HepG2 (cell line): ENCODE measurements around the gene NOL4L. TPM values are rescaled to one million over a fixed set of nuclear protein-coding genes. Genes with fewer than 3 reads are reported as not detected.

ENCODE experiments used
- ATM ChIP-seq: fragments of 450-650 bp; IDR thresholded peaks from 2 replicates; pipeline ENCODE4 v1.7.1; 2017; ENCODE audit warnings: mild to moderate bottlenecking, borderline replicate concordance
- CEBPB ChIP-seq: IDR thresholded peaks from 2 replicates; pipeline ENCODE4 v1.6.1; 2011; ENCODE audit warnings: low read depth, low read length, improper control_type of control experiment, borderline replicate concordance
- HIC2 ChIP-seq: sonication (generic); formaldehyde crosslinking; IDR thresholded peaks from 2 replicates; pipeline ENCODE4 v1.9.0; 2022; ENCODE audit warnings: low read depth, missing genetic modification reagents
- HNF4A ChIP-seq: sonication (generic); formaldehyde crosslinking; IDR thresholded peaks from 2 replicates; pipeline ENCODE4 v1.4.0; 2020; ENCODE audit warnings: missing genetic modification reagents
- PLSCR1 ChIP-seq: sonication (generic); formaldehyde crosslinking; IDR thresholded peaks from 2 replicates; pipeline ENCODE4 v1.5.0; 2020; ENCODE audit warnings: missing genetic modification reagents, mild to moderate bottlenecking, borderline replicate concordance
- REL ChIP-seq: sonication (generic); formaldehyde crosslinking; conservative IDR thresholded peaks from 2 replicates; pipeline ENCODE4 v1.8.0; 2022; ENCODE audit warnings: mild to moderate bottlenecking, missing genetic modification reagents, moderate library complexity
- RXRB ChIP-seq: IDR thresholded peaks from 2 replicates; pipeline ENCODE4 v1.6.1; 2016; ENCODE audit warnings: borderline replicate concordance, missing genetic modification reagents, missing compliant biosample characterization
- SMC3 ChIP-seq: IDR thresholded peaks from 2 replicates; pipeline ENCODE4 v1.6.1; 2011; ENCODE audit warnings: low read length, improper control_type of control experiment
- SNAPC5 ChIP-seq: sonication (generic); formaldehyde crosslinking; IDR thresholded peaks from 2 replicates; pipeline ENCODE4 v1.8.1; 2023; ENCODE audit warnings: mild to moderate bottlenecking, missing genetic modification reagents, borderline replicate concordance
- THAP8 ChIP-seq: sonication (generic); formaldehyde crosslinking; IDR thresholded peaks from 2 replicates; pipeline ENCODE4 v1.5.1; 2020; ENCODE audit warnings: missing genetic modification reagents, mild to moderate bottlenecking, borderline replicate concordance
- ZBTB44 ChIP-seq: sonication (generic); formaldehyde crosslinking; IDR thresholded peaks from 2 replicates; pipeline ENCODE4 v1.4.0; 2020; ENCODE audit warnings: missing genetic modification reagents
- ZNF350 ChIP-seq: sonication (generic); formaldehyde crosslinking; IDR thresholded peaks from 2 replicates; pipeline ENCODE4 v1.4.0; 2020; ENCODE audit warnings: mild to moderate bottlenecking, low read depth, missing genetic modification reagents, borderline replicate concordance
- ZNF362 ChIP-seq: sonication (generic); formaldehyde crosslinking; IDR thresholded peaks from 2 replicates; pipeline ENCODE4 v1.4.0; 2020; ENCODE audit warnings: missing genetic modification reagents, mild to moderate bottlenecking, borderline replicate concordance
- ZNF382 ChIP-seq: sonication (generic); formaldehyde crosslinking; IDR thresholded peaks from 2 replicates; pipeline ENCODE4 v1.5.0; 2020; ENCODE audit warnings: missing genetic modification reagents, mild to moderate bottlenecking, borderline replicate concordance
- ZNF570 ChIP-seq: sonication (generic); formaldehyde crosslinking; IDR thresholded peaks from 2 replicates; pipeline ENCODE4 v1.4.0; 2020; ENCODE audit warnings: mild to moderate bottlenecking, missing genetic modification reagents, borderline replicate concordance
- ZNF605 ChIP-seq: sonication (generic); formaldehyde crosslinking; IDR thresholded peaks from 2 replicates; pipeline ENCODE4 v1.8.0; 2022; ENCODE audit warnings: mild to moderate bottlenecking, missing genetic modification reagents
- ZNF614 ChIP-seq: IDR thresholded peaks from 2 replicates; pipeline ENCODE4 v1.6.1; 2018; ENCODE audit warnings: missing biosample characterization, missing genetic modification reagents, inconsistent platforms, borderline replicate concordance
- ZNF746 ChIP-seq: sonication (generic); formaldehyde crosslinking; IDR thresholded peaks from 2 replicates; pipeline ENCODE4 v1.8.0; 2022; ENCODE audit warnings: mild to moderate bottlenecking, missing genetic modification reagents
- ZNF75D ChIP-seq: sonication (generic); formaldehyde crosslinking; IDR thresholded peaks from 2 replicates; pipeline ENCODE4 v1.8.1; 2023; ENCODE audit warnings: missing genetic modification reagents, mild to moderate bottlenecking, borderline replicate concordance
- ZNF768 ChIP-seq: sonication (generic); formaldehyde crosslinking; IDR thresholded peaks from 2 replicates; pipeline ENCODE4 v1.4.0; 2020; ENCODE audit warnings: missing genetic modification reagents
- ZNF776 ChIP-seq: sonication (generic); formaldehyde crosslinking; IDR thresholded peaks from 2 replicates; pipeline ENCODE4 v1.4.0; 2020; ENCODE audit warnings: mild to moderate bottlenecking, missing genetic modification reagents
- ZNF891 ChIP-seq: sonication (generic); formaldehyde crosslinking; IDR thresholded peaks from 2 replicates; pipeline ENCODE4 v1.5.0; 2020; ENCODE audit warnings: mild to moderate bottlenecking, missing genetic modification reagents
- polyA plus RNA-seq, 8 experiments: library from polyadenylated mRNA; depleted of rRNA in 3 of 8; stranded (reverse) in 7 of 8; unstranded in 1 of 8; fragments of >200 nt; fragmentation: Illumina TruSeq in 4 of 8; extraction: Trizol in 4 of 8; gene quantifications; 2 replicates each; pipeline versions ENCODE4 v1.2.1 to v1.2.3, GENCODE V29; 2011 to 2016; ENCODE audit warnings: low read depth in 4 of 8, missing spikeins in 1 of 8, mixed read lengths in 1 of 8; ENCODE audit not compliant: insufficient read depth in 1 of 8
- total RNA-seq, 5 experiments: library from RNA; depleted of rRNA; stranded (reverse); fragments of >200 nt; fragmentation: Illumina TruSeq; extraction: Trizol; gene quantifications; 2 replicates each; pipeline ENCODE4 v1.2.3, GENCODE V29; 2016; ENCODE audit warnings: low read depth in 1 of 5

Gene NOL4L
- total and polyA plus RNA-seq, 2 of the 13 experiments (the other 11 are each of a cell fraction or from before 2014, with no cell fraction given) = 16.6 to 35.4 TPM

- TF ChIP-seq ZBTB44 (CRISPR knock-in tag) (no peak), ZNF382 (CRISPR knock-in tag) (no peak), HNF4A (CRISPR knock-in tag) (peak; percentile 87), ZNF75D (CRISPR knock-in tag) (no peak), ZNF362 (CRISPR knock-in tag) (peak; percentile 89), ZNF350 (CRISPR knock-in tag) (no peak), ZNF570 (CRISPR knock-in tag) (no peak), SNAPC5 (CRISPR knock-in tag) (no peak), HIC2 (CRISPR knock-in tag) (peak; percentile 66; the same call in 1 of the 2 replicates), ZNF614 (0 out of 2 replicates have a peak, but pooled peaks have one; percentile 43), ZNF746 (0 out of 2 replicates have a peak, but pooled peaks have one; percentile 44), CEBPB (peak; percentile 30; the same call in 1 of the 2 replicates), ZNF605 (CRISPR knock-in tag) (no peak), THAP8 (CRISPR knock-in tag) (no peak), ATM (no peak), RXRB (CRISPR knock-in tag) (peak; percentile 53; the same call in 1 of the 2 replicates), SMC3 (no peak), PLSCR1 (CRISPR knock-in tag) (no peak), ZNF776 (CRISPR knock-in tag) (no peak), ZNF891 (CRISPR knock-in tag) (no peak), ZNF768 (CRISPR knock-in tag) (no peak), REL (CRISPR knock-in tag) (no peak)
These were observed 33.4 kb downstream of the NOL4L start (continued) for GRCh38 chr20:32551693-32552092.
